Islet of Langerhans (tissue), 1 donor: ENCODE data around the gene CEP135.
"Not testable (repeated sequence)": the region's sequence is repeated elsewhere in the genome, so short reads cannot be mapped to it uniquely, and the experiment has no call there.

ENCODE experiments used
- FAIRE-seq: peaks from one replicate; lab custom pipeline; 2011; peaks lifted over from hg19 to GRCh38; lab: Jason Lieb, UNC

Gene CEP135

GRCh38 chr4:55948726-55949481, at the start of gene CEP135:
Gene CEP135 (plus strand): TSS chr4:55948945. CDS start chr4:55952131, 3,186 bp downstream.
- FAIRE-seq = no peak

GRCh38 chr4:55902677-55903076, 46.1 kb upstream of the CEP135 start:
- no peak for FAIRE-seq

GRCh38 chr4:55903577-55903976, 45.2 kb upstream of the CEP135 start:
- no peak for FAIRE-seq

GRCh38 chr4:55904576-55904975, 44.2 kb upstream of the CEP135 start:
- FAIRE-seq = no peak

- no peak for FAIRE-seq
Observed at GRCh38 chr4:55906323-55906722, 42.4 kb upstream of the CEP135 start.

- no peak for FAIRE-seq
Observed at GRCh38 chr4:55906989-55907388, 41.8 kb upstream of the CEP135 start.

GRCh38 chr4:55907469-55907868, 41.3 kb upstream of the CEP135 start:
- no peak for FAIRE-seq

- no peak for FAIRE-seq
Observed at GRCh38 chr4:55910140-55910539, 38.6 kb upstream of the CEP135 start.

- FAIRE-seq = no peak
Observed at GRCh38 chr4:55912249-55912648, 36.5 kb upstream of the CEP135 start.

- no peak for FAIRE-seq
Observed at GRCh38 chr4:55920571-55920970, 28.2 kb upstream of the CEP135 start.

GRCh38 chr4:55921093-55921492, 27.7 kb upstream of the CEP135 start:
- no peak for FAIRE-seq

GRCh38 chr4:55925241-55925640, 23.5 kb upstream of the CEP135 start:
- no peak for FAIRE-seq

- FAIRE-seq = no peak
Observed at GRCh38 chr4:55926610-55927009, 22.1 kb upstream of the CEP135 start.

- FAIRE-seq = no peak
Observed at GRCh38 chr4:55927803-55928437, 20.8 kb upstream of the CEP135 start.

GRCh38 chr4:55928846-55929245, 19.9 kb upstream of the CEP135 start:
- no peak for FAIRE-seq

GRCh38 chr4:55931043-55931442, 17.7 kb upstream of the CEP135 start:
- FAIRE-seq = no peak

GRCh38 chr4:55931833-55932232, 16.9 kb upstream of the CEP135 start:
- FAIRE-seq = no peak

- no peak for FAIRE-seq
Observed at GRCh38 chr4:55932511-55932910, 16.2 kb upstream of the CEP135 start.

- FAIRE-seq = no peak
Observed at GRCh38 chr4:55933611-55934010, 15.1 kb upstream of the CEP135 start.

GRCh38 chr4:55935907-55936306, 12.8 kb upstream of the CEP135 start:
- FAIRE-seq = not testable (repeated sequence)

GRCh38 chr4:55938481-55938880, 10.3 kb upstream of the CEP135 start:
- no peak for FAIRE-seq

- no peak for FAIRE-seq
Observed at GRCh38 chr4:55939421-55939820, 9.3 kb upstream of the CEP135 start.

- FAIRE-seq = no peak
Observed at GRCh38 chr4:55941881-55942396, 6.8 kb upstream of the CEP135 start.
